Duodenal mucosa (tissue), 2 donors: ENCODE data around the gene DENND5B.

Experiments
- H3K27ac ChIP-seq: one replicate; pipeline ENCODE4 v1.7.0; 2013; ENCODE audit warnings: low read depth, low read length
- H3K27me3 ChIP-seq, 2 donors: one replicate each; pipeline ENCODE4 v1.7.0; 2013; ENCODE audit warnings: low read length in 2 of 2, control low read depth in 1 of 2; ENCODE audit not compliant: insufficient read depth in 2 of 2, control insufficient read depth in 1 of 2
- H3K36me3 ChIP-seq, 2 donors: one replicate each; pipeline ENCODE4 v1.7.0; 2013; ENCODE audit warnings: low read length in 2 of 2, control low read depth in 1 of 2; ENCODE audit not compliant: insufficient read depth in 2 of 2, control insufficient read depth in 1 of 2
- H3K4me1 ChIP-seq, 2 donors: one replicate each; pipeline ENCODE4 v1.7.0; 2013; ENCODE audit warnings: low read length in 2 of 2, control low read depth in 1 of 2; ENCODE audit not compliant: insufficient read depth in 2 of 2, control insufficient read depth in 1 of 2
- H3K4me3 ChIP-seq, 2 donors: one replicate each; pipeline ENCODE4 v1.7.0; 2013; ENCODE audit warnings: low read length in 2 of 2, low read depth in 1 of 2
- H3K9ac ChIP-seq, 2 donors: one replicate each; pipeline ENCODE4 v1.7.0; 2013; ENCODE audit warnings: low read length in 2 of 2, low read depth in 1 of 2
- H3K9me3 ChIP-seq, 2 donors: one replicate each; pipeline ENCODE4 v1.7.0; 2013; ENCODE audit warnings: low read length in 2 of 2, control low read depth in 1 of 2; ENCODE audit not compliant: control insufficient read depth in 1 of 2

The DENND5B gene

DNA sequence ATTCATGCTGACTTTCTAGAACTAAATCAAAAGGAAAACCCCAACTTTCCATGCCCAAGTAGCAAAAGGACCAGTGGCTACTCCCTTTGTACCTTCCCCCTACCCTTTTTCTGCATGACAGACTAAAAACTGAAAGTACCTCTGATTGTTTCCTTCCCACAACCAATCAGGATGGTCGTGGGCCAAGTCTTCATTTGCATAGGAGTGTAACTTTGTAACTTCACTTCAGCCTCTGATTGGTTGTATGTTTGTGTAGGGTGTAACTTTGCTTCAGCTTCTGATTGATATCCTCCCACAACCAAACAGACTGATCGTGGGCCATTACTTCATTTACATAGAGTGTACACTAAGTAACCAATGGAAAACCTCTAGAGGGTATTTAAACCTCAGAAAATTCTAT lies 96.5 kb downstream of the DENND5B start:
- Histone ChIP-seq H3K27ac (no peak overlapping the region), H3K9ac (no peak overlapping the region), H3K4me3 (no peak overlapping the region), H3K36me3 (peaks cover 0 to 8% of the 10 kb centered on the region in 2 donors), H3K9me3 (no peaks in the 10 kb centered on the region), H3K4me1 (peaks cover 3 to 9% of the 10 kb centered on the region in 2 donors), H3K27me3 (no peaks in the 10 kb centered on the region)

DNA sequence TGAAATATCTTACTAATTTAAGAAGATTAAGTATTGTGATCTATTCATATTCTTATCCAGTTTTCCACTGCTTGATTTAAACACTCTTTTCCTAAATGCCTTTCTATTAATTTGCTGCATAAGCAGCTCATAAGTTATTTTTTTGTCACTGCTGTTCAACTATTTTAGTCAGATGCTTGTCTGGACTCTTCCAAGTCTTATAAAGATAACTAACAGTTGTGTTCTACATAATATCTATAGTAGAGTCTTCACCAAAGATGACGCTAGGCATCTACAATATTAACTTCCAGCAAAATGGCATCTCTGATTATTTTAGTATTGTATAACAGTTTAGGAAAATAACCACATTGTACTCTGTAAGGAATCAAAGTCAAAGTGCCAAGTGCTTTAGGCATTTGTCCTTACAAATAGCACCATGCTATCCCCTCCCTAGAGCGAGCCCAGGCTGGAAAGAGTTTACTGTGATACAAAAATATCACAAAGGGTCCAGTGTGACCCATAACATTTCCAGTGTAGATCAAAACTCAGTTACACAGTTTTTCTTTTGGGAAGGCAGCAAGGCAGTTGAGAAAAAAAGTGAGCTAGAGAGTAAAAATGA lies 98.2 kb downstream of the DENND5B start:
- no peaks in the 10 kb centered on the region for H3K27me3 ChIP-seq
- peaks cover 0 to 4% of the 10 kb centered on the region in 2 donors for H3K4me1 ChIP-seq
- no peak overlapping the region for H3K9ac ChIP-seq
- H3K36me3 ChIP-seq: peaks cover 0 to 8% of the 10 kb centered on the region in 2 donors
- H3K9me3 ChIP-seq: no peaks in the 10 kb centered on the region
- no peak overlapping the region for H3K27ac ChIP-seq
- H3K4me3 ChIP-seq: no peak overlapping the region

- H3K4me3 ChIP-seq: no peak overlapping the region
- peaks cover 0 to 4% of the 10 kb centered on the region in 2 donors for H3K4me1 ChIP-seq
- no peaks in the 10 kb centered on the region for H3K27me3 ChIP-seq
- H3K9me3 ChIP-seq: no peaks in the 10 kb centered on the region
- H3K36me3 ChIP-seq: peaks cover 0 to 8% of the 10 kb centered on the region in 2 donors
- H3K9ac ChIP-seq: no peak overlapping the region
- no peak overlapping the region for H3K27ac ChIP-seq
These were observed 98.9 kb downstream of the DENND5B start for GRCh38 chr12:31491841-31492598.

DNA sequence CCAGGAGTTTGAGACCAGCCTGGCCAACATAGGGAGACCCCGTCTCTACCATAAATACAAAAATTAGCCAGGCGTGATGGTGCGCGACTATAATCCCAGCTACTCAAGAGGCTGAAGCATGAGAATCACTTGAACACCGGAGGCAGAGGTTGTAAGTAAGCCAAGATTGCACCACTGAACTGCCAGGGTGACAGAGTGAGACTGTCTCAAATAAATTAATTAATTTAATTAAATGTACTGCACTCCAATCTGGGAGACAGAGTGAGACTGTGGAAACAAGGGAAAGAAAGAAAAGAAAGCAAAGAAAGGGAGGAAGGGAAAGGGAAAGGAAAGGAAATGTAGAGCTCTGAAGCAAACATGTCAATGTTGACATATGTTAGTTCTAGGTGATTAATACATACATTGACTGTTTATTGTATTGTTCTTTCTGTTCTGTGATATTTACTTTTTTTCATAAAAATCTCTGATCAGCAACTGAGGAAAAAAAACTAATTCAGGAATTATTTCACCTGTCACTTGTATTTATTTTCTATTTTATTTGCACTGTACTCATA lies 99.6 kb downstream of the DENND5B start:
- H3K36me3 ChIP-seq: peaks cover 1 to 8% of the 10 kb centered on the region in 2 donors
- H3K9me3 ChIP-seq: no peaks in the 10 kb centered on the region
- no peak overlapping the region for H3K27ac ChIP-seq

GRCh38 chr12:31488737-31489338 lies 102.1 kb downstream of the DENND5B start:
- peaks cover 2 to 7% of the 10 kb centered on the region in 2 donors for H3K36me3 ChIP-seq
- no peak overlapping the region for H3K9ac ChIP-seq
- no peaks in the 10 kb centered on the region for H3K27me3 ChIP-seq
- no peak overlapping the region for H3K4me3 ChIP-seq
- H3K9me3 ChIP-seq: no peaks in the 10 kb centered on the region
- H3K27ac ChIP-seq: no peak overlapping the region
- H3K4me1 ChIP-seq: peaks cover 0 to 4% of the 10 kb centered on the region in 2 donors

More for the DNA sequence above, 99.6 kb downstream of the DENND5B start:
- H3K4me1 ChIP-seq: peaks cover 0 to 4% of the 10 kb centered on the region in 2 donors
- H3K9ac ChIP-seq: no peak overlapping the region
- no peaks in the 10 kb centered on the region for H3K27me3 ChIP-seq
- no peak overlapping the region for H3K4me3 ChIP-seq

GRCh38 chr12:31485571-31485970 lies 105.4 kb downstream of the DENND5B start:
- no peaks in the 10 kb centered on the region for H3K4me1 ChIP-seq
- peaks cover 2 to 7% of the 10 kb centered on the region in 2 donors for H3K36me3 ChIP-seq
- H3K4me3 ChIP-seq: no peak overlapping the region
- H3K27ac ChIP-seq: no peak overlapping the region
- no peaks in the 10 kb centered on the region for H3K27me3 ChIP-seq
- no peaks in the 10 kb centered on the region for H3K9me3 ChIP-seq
- no peak overlapping the region for H3K9ac ChIP-seq

DNA sequence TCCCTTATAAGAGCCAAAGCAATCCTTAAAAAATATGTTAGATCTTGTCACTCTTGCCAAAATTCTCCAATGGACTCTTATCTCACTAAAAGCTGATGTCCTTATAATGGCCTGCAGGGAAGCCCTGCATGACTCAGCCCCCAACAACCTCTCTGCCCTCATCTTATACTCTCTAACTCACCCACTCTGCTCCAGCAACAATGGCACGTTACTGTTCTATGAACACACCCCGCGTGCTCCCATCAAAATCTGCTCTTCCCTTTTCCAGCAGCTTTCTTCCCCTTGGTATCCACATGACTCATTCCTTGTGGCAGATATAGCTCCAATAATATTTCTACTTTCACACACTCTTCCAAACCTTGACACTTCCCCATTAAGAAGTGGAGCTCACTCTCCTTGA lies 108.1 kb downstream of the DENND5B start:
- Histone ChIP-seq H3K9ac (no peak overlapping the region), H3K4me3 (no peak overlapping the region), H3K4me1 (no peaks in the 10 kb centered on the region), H3K9me3 (no peaks in the 10 kb centered on the region), H3K27ac (no peak overlapping the region), H3K27me3 (no peaks in the 10 kb centered on the region), H3K36me3 (peaks cover 10 to 12% of the 10 kb centered on the region in 2 donors)

- Histone ChIP-seq H3K9me3 (no peaks in the 10 kb centered on the region), H3K27ac (no peak overlapping the region), H3K4me1 (no peaks in the 10 kb centered on the region), H3K9ac (no peak overlapping the region), H3K27me3 (no peaks in the 10 kb centered on the region), H3K36me3 (peaks cover 10 to 12% of the 10 kb centered on the region in 2 donors), H3K4me3 (no peak overlapping the region)
These were observed 109.5 kb downstream of the DENND5B start for GRCh38 chr12:31481415-31481814.

DNA sequence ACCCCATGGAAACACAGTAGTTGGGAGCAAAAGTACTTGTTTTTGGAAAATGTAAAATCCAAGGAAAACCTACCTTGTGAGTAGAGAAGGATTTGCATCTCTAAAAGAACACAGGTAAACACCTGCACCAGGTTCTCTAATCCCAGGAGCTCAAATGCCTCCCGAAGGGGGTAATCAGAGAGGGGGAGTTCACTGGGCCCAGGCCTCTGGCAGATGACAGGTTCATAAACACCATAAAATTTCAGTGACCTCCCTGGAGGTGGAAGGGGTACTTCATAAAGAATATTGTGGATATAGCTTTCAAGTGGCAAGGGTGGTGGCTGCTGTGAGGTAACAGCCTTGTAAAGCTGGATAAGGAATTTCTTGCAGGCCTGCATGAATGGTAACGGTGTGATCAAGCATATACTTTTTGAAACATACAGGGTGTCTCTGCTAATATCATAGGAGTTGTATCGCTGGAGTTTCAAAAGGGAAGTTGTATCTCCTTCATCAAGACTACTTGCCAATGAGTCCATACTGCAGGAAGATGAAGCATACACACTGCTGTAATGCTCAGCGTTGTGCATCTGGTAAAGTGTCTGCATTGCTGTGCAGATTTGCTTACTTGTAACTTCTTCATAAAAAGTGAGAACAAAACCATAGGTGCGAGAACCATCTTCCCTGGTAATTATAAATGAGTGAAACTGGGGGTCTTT lies 111.3 kb downstream of the DENND5B start:
- H3K4me1 ChIP-seq: peaks cover 0 to 8% of the 10 kb centered on the region in 2 donors
- no peaks in the 10 kb centered on the region for H3K9me3 ChIP-seq

More for the DNA sequence above, 111.3 kb downstream of the DENND5B start:
- Histone ChIP-seq H3K36me3 (peaks cover 5 to 8% of the 10 kb centered on the region in 2 donors), H3K9ac (no peak overlapping the region), H3K27me3 (no peaks in the 10 kb centered on the region), H3K4me3 (no peak overlapping the region), H3K27ac (no peak overlapping the region)
